DMS153 treated with DMSO at 0.1 percent for 48 hours (cell line): ENCODE results near the gene SATB2.

Experiments
- DNase-seq: peaks from one replicate; lab custom pipeline; 2025; ENCODE audit not compliant: unreplicated experiment; lab: John Stamatoyannopoulos, UW

Gene SATB2

DNA sequence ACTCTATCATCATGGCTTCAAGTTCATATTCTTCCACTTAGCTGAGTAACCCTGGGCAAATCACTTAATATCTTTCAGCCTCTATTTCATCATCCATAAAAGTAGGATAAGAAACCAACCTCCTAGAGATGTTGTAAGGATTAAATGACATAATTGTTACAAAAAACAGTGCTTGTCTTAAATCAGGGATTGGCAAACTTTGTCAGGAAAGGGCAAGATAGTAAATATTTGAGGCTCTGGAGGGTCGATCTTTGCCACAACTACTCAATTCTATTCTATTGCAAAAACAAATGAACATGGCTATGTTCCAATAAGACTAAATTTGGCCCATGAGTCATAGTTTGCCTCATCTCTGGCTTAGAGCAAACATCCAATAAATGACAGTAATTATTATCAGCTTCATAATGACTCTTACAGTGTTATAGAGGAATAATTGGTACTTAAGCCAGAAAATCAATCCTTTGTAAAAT lies 184.7 kb downstream of the SATB2 start:
- DNase-seq, result no peak

DNA sequence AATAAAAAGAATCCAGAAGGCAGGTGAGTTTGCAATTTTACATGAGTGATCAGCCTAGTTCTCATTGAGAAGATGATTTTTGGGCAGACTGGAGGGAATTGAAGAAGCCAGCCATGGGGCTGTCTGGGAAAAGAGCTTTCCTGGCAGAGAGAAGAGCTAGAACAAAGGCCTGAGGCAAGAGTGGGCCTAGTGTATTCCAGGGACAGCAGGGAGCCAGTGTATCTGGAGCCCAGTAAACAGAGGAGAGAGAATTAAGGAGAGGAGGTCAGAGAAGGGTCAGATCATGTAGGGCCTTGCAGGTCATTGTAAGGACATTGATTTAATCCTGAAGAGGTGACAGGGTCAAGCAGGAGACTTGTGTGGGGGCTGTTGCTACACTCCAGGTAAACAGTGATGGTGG lies 195.8 kb downstream of the SATB2 start:
- no peak for DNase-seq

DNA sequence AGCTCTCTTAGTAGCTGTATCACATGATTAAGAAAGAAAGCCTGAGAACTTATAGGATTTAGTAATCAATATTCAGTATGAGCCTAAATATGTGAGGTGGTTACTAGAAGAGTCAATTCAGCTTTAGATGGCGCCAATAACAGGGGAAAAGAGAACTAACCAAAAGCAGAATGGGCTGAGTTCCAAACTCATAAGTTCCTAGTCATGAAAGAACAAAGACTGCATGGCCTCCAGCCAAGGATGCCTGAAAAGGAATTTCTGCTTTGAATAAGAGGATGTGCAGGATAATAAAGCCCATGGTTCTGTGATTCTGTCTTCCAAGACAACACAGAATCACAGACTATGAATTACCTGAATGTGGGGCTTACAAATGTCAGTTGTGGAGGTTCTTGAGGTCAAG lies 196.5 kb downstream of the SATB2 start:
- DNase-seq, result peak; percentile 12

DNA sequence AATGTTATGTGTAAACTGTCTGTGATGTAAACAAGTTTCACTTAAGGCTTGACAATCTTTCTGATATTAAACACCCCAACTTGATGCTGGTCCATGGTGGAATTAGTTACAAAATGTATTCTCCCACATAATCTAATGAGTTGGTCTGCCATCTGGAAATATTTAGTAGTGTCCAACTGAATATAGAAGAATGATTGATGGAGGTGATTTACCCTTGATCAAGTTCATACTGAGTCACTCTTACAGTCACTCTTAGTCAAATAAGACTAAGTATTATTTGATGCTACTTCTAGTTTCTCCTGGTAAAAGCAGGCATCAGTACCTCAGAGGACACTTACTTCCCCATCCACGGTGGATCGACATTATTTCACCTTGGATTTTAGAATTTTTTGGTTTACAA lies 198.1 kb downstream of the SATB2 start:
- no peak for DNase-seq

DNA sequence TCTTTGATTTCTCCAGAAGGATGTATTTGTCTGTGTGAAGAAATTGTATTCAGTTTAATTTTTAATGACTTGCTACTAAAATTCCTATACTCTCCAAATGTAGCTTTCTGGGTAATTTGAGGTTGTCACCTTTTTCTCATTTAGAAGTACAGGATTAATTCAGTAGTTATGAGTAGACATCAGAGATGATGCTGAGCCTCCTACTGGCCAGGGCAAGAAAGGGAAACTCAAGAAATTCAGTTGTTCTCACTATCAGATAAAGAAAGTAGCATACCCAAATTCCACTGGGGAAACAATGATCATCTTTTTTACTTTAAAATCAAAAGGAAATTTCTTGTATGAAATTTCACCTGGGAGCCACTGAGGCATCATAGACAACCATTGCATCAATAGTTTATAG lies 199.4 kb downstream of the SATB2 start:
- DNase-seq, result no peak

DNA sequence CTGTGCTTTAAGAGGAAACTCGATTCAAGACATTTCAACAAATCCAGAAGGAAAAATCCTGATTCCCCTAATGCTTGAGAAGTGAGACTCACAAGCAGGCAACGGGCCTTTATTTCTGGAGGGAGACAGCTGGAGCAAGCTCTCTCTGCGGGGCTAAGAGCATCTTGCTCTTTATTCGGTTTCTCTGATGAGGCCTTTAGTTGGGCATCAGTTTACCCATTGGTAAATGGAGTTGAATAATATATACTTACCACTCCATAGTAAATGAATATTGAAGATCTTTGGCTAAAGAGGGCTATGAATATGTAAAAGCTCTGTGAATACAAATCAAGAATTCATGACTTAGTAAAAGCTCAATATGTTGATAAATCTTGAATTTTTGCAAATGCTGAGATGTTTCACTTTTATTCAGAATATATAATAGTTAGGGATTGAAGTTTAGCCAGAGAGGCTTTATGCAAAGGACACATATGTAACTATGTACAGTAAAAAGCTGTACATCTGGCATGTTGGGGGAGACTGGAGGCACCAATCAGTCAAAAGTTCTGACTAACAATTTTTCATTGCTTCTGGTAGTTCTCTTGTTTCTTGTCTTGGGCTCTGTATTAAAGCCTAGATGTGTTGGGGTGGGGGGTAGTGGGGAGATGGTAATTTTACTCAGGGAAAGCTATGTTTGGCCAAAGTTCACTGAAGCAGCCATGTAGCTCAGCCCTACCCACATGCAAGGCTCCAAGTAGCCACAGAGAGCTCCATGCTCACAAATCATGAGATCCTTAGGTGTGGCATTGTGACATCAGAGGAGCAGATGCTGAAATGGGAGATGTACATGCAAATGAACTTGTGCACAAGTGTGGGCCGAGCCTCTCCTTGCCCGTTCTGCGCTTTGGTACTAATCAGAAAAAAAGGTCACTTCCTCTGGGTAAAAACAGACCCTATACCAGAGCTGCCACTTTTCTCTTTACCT lies 200.2 kb downstream of the SATB2 start:
- no peak for DNase-seq

DNA sequence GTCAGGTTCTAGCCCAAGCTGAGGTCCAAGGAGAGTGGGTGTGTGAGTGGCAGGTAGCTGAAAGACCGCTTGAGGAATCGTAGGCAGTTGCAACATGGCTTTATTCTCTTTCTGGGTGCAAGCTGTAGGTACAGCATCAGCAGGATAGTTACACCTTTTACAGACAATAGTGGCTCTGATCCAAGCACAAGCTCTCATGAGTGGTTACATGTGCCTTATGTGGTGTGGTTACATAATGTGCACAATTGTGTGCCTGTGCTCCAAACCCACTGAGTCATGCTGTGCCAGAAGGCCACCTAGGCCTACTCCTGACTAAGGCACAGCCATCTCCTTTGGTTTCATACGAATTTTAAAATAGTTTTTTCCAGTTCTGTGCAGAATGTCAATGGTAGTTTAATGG lies 227.6 kb downstream of the SATB2 start:
- DNase-seq, result no peak

DNA sequence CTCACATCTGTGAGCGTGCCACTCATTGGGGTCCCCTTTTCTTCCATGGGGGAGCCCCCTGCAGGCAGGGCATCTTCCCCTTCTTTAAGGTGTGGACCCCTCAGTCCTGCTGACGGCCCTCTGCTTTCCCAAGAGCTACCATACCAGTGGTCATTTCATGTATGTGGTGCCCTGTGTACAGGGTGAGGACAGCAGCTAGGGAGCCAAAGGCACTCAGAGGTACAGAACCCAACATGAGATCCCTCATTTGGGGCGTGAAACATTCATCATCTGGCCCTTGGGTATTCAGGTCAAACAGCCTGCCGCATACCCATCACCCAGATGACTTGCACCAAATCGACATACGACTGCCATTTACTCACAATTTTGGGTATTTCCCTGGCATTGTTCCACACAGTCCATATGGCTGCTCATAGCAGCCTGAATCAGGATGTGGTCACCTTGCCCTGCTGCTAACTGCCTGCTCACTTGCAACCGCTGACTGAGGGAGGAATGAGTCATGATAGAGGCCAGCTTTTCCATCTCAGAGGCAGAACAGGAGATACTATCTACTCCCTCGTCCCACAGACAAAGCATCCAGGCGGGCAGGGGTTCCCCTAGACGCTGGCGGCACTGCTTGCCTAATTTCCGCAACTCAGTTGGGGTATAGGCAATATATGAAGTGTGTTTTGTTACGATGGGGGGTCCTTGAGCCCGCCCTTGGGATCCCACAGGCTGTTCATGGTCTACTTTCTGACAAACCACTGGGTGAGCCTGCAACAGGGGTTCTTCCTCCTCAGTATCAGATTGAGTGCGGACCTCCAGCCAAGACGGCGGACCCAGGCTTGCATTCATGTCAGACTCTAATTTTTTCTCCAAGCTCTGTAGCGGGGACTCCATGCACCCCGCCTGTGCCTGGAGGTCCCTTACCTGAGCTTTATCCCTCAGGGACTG lies 228.6 kb downstream of the SATB2 start:
- no peak for DNase-seq

DNA sequence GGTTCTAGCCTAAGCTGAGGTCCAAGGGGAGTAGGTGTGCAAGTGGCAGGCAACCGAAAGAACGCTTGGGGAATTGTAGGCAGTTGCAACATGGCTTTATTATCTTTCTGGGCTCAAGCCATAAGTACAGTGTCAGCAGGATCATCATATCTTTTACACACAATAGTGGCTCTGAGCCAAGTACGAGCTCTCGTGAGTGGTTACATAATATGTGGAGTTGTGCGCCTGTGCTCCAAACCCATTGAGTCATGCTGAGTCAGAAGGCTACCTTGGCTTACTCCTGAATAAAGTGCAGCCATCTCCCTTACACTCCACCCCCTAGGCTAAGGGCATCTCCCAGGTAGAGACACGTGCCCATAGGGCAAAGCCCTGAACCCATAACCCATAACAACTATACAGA lies 233.9 kb downstream of the SATB2 start:
- DNase-seq, result no peak

DNA sequence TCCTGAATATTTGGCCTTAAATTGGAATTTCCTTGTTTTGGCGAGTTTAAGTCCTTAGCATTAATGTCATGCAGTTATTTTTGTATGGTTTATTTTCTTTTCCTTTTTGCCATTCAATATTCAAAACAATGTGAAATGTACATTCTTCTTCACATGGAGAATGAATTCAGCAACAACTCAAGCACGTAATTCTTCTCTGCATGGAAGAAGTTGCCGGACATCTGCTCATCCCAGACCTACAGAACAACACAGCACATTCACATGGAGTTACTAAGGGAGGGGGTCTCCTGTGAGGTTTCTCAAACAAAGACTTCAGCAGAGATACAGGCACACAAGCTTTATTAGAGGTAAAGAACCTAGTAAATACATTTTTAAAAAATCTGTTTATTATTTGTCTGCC lies 236.8 kb downstream of the SATB2 start:
- DNase-seq, result no peak

DNA sequence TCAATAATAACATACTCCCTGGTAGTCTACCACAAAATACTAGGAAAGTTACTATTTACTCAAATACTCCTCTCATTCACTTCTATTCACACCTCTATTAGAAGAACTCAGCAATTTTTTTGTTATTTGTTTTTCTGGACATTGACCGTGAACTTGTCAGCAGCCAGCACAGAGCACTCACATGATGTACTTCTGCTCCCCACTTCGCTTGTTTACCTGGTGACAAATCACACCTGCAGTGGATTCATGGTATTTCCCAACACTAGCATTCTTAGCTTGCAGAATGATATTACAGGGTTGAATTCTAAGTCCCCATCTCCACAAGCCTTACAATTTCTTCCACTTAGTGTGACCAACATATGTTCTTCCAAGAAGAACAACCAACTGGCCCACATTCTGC lies 238.2 kb downstream of the SATB2 start:
- DNase-seq, result no peak
